BE2C (cell line): ENCODE results near the gene LIPG.
A peak's percentile ranks its signal among the peaks of the same experiment; 100 is the strongest.

Source experiments
- DNase-seq: peaks from one replicate; pipeline ENCODE4 v3.0.0-alpha.2; 2020
- H3K27me3 ChIP-seq: fragments of 250-450 bp; sonication (Bioruptor Pico); 2 replicates; pipeline ENCODE4 v1.5.1; 2020; ENCODE audit warnings: mild to moderate bottlenecking
- H3K36me3 ChIP-seq: fragments of 250-450 bp; sonication (Bioruptor Pico); 2 replicates; pipeline ENCODE4 v1.5.1; 2020; ENCODE audit warnings: mild to moderate bottlenecking
- H3K4me1 ChIP-seq: fragments of 250-450 bp; sonication (Bioruptor Pico); 2 replicates; pipeline ENCODE4 v1.5.1; 2020
- H3K4me3 ChIP-seq: 2 replicates; pipeline ENCODE4 v1.5.1; 2011; ENCODE audit warnings: low read depth, low read length
- H3K9me3 ChIP-seq: fragments of 250-450 bp; sonication (Bioruptor Pico); 2 replicates; pipeline ENCODE4 v1.5.1; 2020
- CTCF ChIP-seq: IDR thresholded peaks from 2 replicates; pipeline ENCODE4 v1.5.1; 2012; ENCODE audit warnings: mild to moderate bottlenecking, low read depth, low read length

Gene LIPG

GRCh38 chr18:49560624-49561288 lies 1.1 kb upstream of the LIPG start:
- no peak for TF ChIP-seq CTCF
- no peak for DNase-seq
- H3K4me1 ChIP-seq, result no peaks in the 10 kb centered on the region
- no peaks in the 10 kb centered on the region for H3K9me3 ChIP-seq
- H3K36me3 ChIP-seq, result no peaks in the 10 kb centered on the region
- peak overlapping the region; percentile 11; the same call in 1 of the 2 replicates for H3K4me3 ChIP-seq
- H3K27me3 ChIP-seq, result peaks cover 47% of the 10 kb centered on the region

- Histone ChIP-seq H3K9me3 (no peaks in the 10 kb centered on the region), H3K4me3 (no peak overlapping the region), H3K27me3 (peaks cover 47% of the 10 kb centered on the region), H3K36me3 (no peaks in the 10 kb centered on the region), H3K4me1 (no peaks in the 10 kb centered on the region)
- TF ChIP-seq CTCF, result no peak
- DNase-seq, result no peak
Measured at GRCh38 chr18:49562481-49563129, 748 bp downstream of the LIPG start.

GRCh38 chr18:49563130-49563540 lies 1.3 kb downstream of the LIPG start:
- Histone ChIP-seq H3K27me3 (peaks cover 47% of the 10 kb centered on the region), H3K9me3 (no peaks in the 10 kb centered on the region), H3K36me3 (no peaks in the 10 kb centered on the region), H3K4me1 (no peaks in the 10 kb centered on the region), H3K4me3 (no peak overlapping the region)
- TF ChIP-seq CTCF, result no peak
- DNase-seq, result no peak

- no peak for DNase-seq
- peaks cover 47% of the 10 kb centered on the region for H3K27me3 ChIP-seq
- no peak for TF ChIP-seq CTCF
- H3K4me3 ChIP-seq, result no peak overlapping the region
- no peaks in the 10 kb centered on the region for H3K4me1 ChIP-seq
- no peaks in the 10 kb centered on the region for H3K9me3 ChIP-seq
- no peaks in the 10 kb centered on the region for H3K36me3 ChIP-seq
Measured at GRCh38 chr18:49563701-49564517, 2.1 kb downstream of the LIPG start.

- no peak for DNase-seq
Measured at GRCh38 chr18:49564518-49564834, 2.6 kb downstream of the LIPG start.

More at GRCh38 chr18:49564518-49564834, 2.6 kb downstream of the LIPG start:
- no peak for TF ChIP-seq CTCF
- Histone ChIP-seq H3K9me3 (no peaks in the 10 kb centered on the region), H3K4me3 (no peak overlapping the region), H3K27me3 (peaks cover 47% of the 10 kb centered on the region), H3K36me3 (no peaks in the 10 kb centered on the region), H3K4me1 (no peaks in the 10 kb centered on the region)
